Endothelial cell of hepatic sinusoid (primary cell): ENCODE results near the gene CFAP53.
"Not testable (repeated sequence)": the region's sequence is repeated elsewhere in the genome, so short reads cannot be mapped to it uniquely, and the experiment has no call there.

ENCODE experiments used
- in situ Hi-C: cut with HindIII; loops from 2 replicates; pipeline ENCODE4 v1.10.0; 2017; ENCODE audit warnings: low sequenced_read_pairs

CFAP53 gene

GRCh38 chr18:50288348-50289107, 22.2 kb upstream of the CFAP53 start:
- in situ Hi-C loops, result not testable (repeated sequence)

- in situ Hi-C loops, result no loop called here
Observed at GRCh38 chr18:50287441-50288347, 21.4 kb upstream of the CFAP53 start, which contains the start of gene CXXC1. TSS of gene CXXC1 (minus strand) at chr18:50287692. CDS start at chr18:50287589, 103 bp downstream.

GRCh38 chr18:50287028-50287440, 20.7 kb upstream of the CFAP53 start:
- in situ Hi-C loops, result no loop called here

GRCh38 chr18:50286391-50287027, 20.2 kb upstream of the CFAP53 start:
- in situ Hi-C loops, result no loop called here

- in situ Hi-C loops, result no loop called here
Observed at GRCh38 chr18:50285631-50286321, 19.5 kb upstream of the CFAP53 start.

GRCh38 chr18:50285071-50285470, 18.8 kb upstream of the CFAP53 start:
- in situ Hi-C loops, result no loop called here

GRCh38 chr18:50284255-50284885, 18.1 kb upstream of the CFAP53 start:
- in situ Hi-C loops, result no loop called here

GRCh38 chr18:50283469-50284209, 17.3 kb upstream of the CFAP53 start:
- in situ Hi-C loops, result no loop called here

GRCh38 chr18:50282521-50283335, 16.4 kb upstream of the CFAP53 start:
- in situ Hi-C loops, result no loop called here

- in situ Hi-C loops, result no loop called here
Observed at GRCh38 chr18:50281972-50282520, 15.8 kb upstream of the CFAP53 start.

GRCh38 chr18:50281295-50281971, 15.1 kb upstream of the CFAP53 start, which contains the start of gene MBD1:
TSS of gene MBD1 (minus strand) at chr18:50281523. CDS start at chr18:50279992, 1,531 bp downstream.
- in situ Hi-C loops, result no loop called here

- in situ Hi-C loops, result no loop called here
Observed at GRCh38 chr18:50280707-50281294, 14.5 kb upstream of the CFAP53 start.

- in situ Hi-C loops, result no loop called here
Observed at GRCh38 chr18:50279752-50280151, 13.5 kb upstream of the CFAP53 start.

GRCh38 chr18:50277942-50278341, 11.6 kb upstream of the CFAP53 start:
- in situ Hi-C loops, result no loop called here

- in situ Hi-C loops, result no loop called here
Observed at GRCh38 chr18:50276452-50276851, 10.2 kb upstream of the CFAP53 start.

- in situ Hi-C loops, result no loop called here
Observed at GRCh38 chr18:50275503-50276036, 9.3 kb upstream of the CFAP53 start.

GRCh38 chr18:50274941-50275340, 8.6 kb upstream of the CFAP53 start:
- in situ Hi-C loops, result loop anchor here (5.0 kb wide), 1 partner anchor 102 kb away; the partner anchor contains the start of gene SKA1
